HL-60 (cell line): ENCODE results near the gene CIRBP.

Experiments
- SPI1 ChIP-seq: IDR thresholded peaks from 2 replicates; pipeline ENCODE4 v1.6.1; 2012; ENCODE audit warnings: low read depth, mild to moderate bottlenecking, borderline replicate concordance
- TF ChIP-seq, protein P1 (sequence below): IDR thresholded peaks from one replicate; pipeline ENCODE4 v1.5.1; 2011; ENCODE audit warnings: low read length, control low read depth, inconsistent platforms; ENCODE audit not compliant: insufficient read depth
- TF ChIP-seq, protein P2 (sequence below): IDR thresholded peaks from 2 replicates; pipeline ENCODE4 v1.6.1; 2012; ENCODE audit warnings: low read depth; ENCODE audit not compliant: insufficient replicate concordance

GRCh38 chr19:1222394-1222793 lies 46.7 kb upstream of the CIRBP start:
- TF ChIP-seq, protein P1, sequence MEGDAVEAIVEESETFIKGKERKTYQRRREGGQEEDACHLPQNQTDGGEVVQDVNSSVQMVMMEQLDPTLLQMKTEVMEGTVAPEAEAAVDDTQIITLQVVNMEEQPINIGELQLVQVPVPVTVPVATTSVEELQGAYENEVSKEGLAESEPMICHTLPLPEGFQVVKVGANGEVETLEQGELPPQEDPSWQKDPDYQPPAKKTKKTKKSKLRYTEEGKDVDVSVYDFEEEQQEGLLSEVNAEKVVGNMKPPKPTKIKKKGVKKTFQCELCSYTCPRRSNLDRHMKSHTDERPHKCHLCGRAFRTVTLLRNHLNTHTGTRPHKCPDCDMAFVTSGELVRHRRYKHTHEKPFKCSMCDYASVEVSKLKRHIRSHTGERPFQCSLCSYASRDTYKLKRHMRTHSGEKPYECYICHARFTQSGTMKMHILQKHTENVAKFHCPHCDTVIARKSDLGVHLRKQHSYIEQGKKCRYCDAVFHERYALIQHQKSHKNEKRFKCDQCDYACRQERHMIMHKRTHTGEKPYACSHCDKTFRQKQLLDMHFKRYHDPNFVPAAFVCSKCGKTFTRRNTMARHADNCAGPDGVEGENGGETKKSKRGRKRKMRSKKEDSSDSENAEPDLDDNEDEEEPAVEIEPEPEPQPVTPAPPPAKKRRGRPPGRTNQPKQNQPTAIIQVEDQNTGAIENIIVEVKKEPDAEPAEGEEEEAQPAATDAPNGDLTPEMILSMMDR = no peak
- TF ChIP-seq, protein P2, sequence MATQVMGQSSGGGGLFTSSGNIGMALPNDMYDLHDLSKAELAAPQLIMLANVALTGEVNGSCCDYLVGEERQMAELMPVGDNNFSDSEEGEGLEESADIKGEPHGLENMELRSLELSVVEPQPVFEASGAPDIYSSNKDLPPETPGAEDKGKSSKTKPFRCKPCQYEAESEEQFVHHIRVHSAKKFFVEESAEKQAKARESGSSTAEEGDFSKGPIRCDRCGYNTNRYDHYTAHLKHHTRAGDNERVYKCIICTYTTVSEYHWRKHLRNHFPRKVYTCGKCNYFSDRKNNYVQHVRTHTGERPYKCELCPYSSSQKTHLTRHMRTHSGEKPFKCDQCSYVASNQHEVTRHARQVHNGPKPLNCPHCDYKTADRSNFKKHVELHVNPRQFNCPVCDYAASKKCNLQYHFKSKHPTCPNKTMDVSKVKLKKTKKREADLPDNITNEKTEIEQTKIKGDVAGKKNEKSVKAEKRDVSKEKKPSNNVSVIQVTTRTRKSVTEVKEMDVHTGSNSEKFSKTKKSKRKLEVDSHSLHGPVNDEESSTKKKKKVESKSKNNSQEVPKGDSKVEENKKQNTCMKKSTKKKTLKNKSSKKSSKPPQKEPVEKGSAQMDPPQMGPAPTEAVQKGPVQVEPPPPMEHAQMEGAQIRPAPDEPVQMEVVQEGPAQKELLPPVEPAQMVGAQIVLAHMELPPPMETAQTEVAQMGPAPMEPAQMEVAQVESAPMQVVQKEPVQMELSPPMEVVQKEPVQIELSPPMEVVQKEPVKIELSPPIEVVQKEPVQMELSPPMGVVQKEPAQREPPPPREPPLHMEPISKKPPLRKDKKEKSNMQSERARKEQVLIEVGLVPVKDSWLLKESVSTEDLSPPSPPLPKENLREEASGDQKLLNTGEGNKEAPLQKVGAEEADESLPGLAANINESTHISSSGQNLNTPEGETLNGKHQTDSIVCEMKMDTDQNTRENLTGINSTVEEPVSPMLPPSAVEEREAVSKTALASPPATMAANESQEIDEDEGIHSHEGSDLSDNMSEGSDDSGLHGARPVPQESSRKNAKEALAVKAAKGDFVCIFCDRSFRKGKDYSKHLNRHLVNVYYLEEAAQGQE = no peak
- no peak for TF ChIP-seq SPI1
